Amniotic stem cell (primary cell): ENCODE measurements around the gene BRSK2.
"Not testable (repeated sequence)": the region's sequence is repeated elsewhere in the genome, so short reads cannot be mapped to it uniquely, and the experiment has no call there.

Experiments
- DNase-seq: peaks from one replicate; lab custom pipeline; 2025; lab: John Stamatoyannopoulos, UW

BRSK2 gene

GRCh38 chr11:1409852-1410125 is 20.1 kb downstream of the BRSK2 start:
- DNase-seq: not testable (repeated sequence)

GRCh38 chr11:1410366-1411291 is 20.9 kb downstream of the BRSK2 start:
- no peak for DNase-seq

- DNase-seq: no peak
These were observed 21.6 kb downstream of the BRSK2 start for GRCh38 chr11:1411301-1411700.

DNA sequence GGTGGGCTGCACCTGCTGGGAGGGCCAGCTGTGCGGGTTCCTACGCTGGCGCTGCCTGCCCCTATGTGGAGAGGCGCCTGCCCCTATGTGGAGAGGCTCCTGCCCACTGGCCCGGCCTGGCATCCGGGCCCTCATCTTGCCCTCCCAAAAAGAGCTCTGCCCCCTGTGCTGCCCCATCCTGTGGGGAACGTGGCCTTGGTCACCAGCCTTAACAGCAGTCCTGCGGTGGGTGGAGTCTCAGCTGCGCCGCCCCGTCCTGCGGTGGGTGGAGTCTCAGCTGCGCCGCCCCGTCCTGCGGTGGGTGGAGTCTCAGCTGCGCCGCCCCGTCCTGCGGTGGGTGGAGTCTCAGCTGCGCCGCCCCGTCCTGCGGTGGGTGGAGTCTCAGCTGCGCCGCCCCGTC is 22.0 kb downstream of the BRSK2 start:
- DNase-seq: not testable (repeated sequence)

GRCh38 chr11:1412377-1413095 is 22.8 kb downstream of the BRSK2 start:
- DNase-seq: no peak

DNA sequence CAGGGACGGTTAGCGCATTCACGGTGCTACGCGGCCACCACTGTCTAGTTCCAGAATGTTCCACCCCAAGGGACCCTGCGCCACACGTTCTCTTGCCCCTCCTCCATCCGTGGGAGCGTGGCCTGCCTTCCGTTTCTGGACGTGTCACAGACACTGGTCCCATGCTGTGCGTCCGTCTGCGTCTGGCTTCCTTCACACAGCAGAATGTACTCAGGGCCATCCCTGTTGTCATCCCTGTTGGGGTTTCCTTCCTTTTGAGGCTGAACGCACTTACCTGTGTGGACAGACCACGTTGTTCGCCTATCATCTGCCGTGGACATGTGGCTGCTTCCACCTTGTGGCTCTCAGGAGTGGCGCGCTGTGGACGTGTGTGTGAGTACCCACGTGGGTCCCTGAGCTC is 24.9 kb downstream of the BRSK2 start:
- no peak for DNase-seq

DNA sequence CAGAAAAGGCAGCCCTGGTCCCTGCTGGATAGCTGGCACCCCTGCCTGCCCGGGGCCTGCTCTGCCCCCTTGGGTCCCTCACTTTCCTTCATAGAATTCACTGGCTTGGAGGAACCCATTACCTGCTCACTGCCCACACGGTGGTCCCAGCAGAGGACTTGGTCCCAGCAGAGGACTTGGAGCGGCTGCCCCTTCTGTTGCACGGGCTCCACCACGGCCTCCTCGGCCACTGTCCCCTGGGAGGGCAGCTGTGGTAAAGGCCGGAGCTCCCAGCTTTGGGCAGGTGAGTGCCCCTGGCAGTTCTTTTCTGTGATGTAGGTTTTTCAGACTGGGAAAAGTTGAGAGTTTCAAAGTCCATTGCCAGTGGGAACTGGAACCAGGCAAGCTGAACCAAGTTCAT is 25.9 kb downstream of the BRSK2 start:
- DNase-seq: no peak

DNA sequence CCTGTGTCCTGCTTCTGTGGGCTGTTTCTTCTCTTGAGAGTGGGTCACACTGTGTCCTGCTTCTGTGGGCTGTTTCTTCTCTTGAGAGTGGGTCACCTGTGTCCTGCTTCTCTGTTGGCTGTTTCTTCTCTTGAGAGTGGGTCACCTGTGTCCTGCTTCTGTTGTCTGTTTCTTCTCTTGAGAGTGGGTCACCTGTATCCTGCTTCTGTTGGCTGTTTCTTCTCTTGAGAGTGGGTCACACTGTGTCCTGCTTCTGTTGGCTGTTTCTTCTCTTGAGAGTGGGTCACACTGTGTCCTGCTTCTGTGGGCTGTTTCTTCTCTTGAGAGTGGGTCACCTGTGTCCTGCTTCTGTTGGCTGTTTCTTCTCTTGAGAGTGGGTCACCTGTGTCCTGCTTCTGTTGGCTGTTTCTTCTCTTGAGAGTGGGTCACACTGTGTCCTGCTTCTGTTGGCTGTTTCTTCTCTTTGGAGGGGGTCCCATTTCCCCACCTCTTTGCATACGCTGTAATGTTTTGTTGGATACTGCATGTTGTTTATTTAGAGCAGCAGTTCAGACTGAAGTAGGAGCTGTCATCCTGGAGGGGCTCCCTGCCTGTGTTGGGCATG is 28.6 kb downstream of the BRSK2 start:
- not testable (repeated sequence) for DNase-seq

DNA sequence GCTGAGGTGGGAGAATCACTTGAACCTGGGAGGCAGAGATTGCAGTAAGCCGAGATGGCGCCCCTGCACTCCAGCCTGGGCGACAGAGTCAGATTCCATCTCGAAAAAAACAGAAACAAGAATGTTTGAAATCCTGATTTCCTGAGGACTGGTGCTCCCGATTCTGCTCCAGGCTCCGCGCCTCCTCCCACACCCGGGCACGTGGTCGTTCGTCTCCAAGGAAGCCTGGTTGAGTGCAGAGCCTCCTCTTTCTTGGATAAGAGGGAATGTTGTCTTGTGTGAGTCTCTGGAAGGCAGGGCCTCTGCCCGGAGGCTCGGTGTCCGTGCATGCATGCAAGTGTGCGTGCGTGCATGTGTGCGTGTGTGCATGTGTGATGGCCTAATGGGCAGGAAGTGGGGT is 30.1 kb downstream of the BRSK2 start:
- DNase-seq: no peak

- DNase-seq: no peak
These were observed 31.6 kb downstream of the BRSK2 start for GRCh38 chr11:1421291-1421690.

- no peak for DNase-seq
These were observed 32.7 kb downstream of the BRSK2 start for GRCh38 chr11:1422481-1422880.

GRCh38 chr11:1422981-1423380 is 33.2 kb downstream of the BRSK2 start:
- no peak for DNase-seq

DNA sequence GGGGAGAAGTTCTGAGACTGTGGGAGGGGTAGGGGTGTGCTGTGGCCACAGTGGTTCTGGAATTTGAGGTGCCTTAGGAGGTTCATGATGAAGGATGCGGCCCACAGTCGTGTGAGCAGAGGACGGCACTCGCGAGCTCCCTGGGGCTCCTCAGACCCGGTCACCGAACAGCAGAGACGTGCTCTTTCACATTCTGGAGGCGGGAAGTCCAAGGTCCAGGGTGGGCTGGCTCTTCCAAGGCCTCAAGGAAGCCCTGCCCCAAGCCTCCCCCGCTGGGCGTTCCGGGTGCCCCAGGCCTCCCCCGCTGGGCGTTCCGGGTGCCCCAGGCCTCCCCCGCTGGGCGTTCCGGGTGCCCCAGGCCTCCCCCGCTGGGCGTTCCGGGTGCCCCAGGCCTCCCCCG is 33.7 kb downstream of the BRSK2 start:
- not testable (repeated sequence) for DNase-seq

GRCh38 chr11:1425006-1425405 is 35.3 kb downstream of the BRSK2 start:
- no peak for DNase-seq

GRCh38 chr11:1425439-1425838 is 35.7 kb downstream of the BRSK2 start:
- DNase-seq: no peak

DNA sequence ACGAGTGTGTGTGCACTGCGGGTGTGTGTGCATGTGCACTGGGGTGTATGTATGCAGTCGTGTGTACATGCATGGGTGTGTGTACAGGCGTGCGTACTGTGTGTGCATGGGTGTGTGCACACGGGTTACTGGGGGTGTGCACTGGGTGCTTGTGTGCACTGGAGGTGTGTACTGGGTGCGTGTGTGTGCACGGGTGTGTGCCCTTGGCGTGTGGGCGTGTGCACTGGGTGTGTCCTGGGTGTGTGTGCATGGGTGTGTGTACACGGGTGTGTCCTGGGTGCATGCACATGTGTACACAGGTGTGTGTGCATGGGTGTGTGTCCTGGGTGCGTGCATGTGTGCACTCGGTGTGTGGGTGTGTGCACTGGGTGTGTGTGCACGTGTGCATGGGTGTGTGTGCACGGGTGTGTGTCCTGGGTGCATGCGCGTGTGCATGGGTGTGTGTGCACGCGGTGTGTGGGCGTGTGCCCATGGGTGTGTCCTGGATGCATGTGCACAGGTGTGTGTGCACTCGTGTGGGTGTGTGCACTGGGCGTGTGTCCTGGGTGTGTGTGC is 39.1 kb downstream of the BRSK2 start:
- no peak for DNase-seq

GRCh38 chr11:1433568-1433967 is 43.8 kb downstream of the BRSK2 start:
- no peak for DNase-seq

DNA sequence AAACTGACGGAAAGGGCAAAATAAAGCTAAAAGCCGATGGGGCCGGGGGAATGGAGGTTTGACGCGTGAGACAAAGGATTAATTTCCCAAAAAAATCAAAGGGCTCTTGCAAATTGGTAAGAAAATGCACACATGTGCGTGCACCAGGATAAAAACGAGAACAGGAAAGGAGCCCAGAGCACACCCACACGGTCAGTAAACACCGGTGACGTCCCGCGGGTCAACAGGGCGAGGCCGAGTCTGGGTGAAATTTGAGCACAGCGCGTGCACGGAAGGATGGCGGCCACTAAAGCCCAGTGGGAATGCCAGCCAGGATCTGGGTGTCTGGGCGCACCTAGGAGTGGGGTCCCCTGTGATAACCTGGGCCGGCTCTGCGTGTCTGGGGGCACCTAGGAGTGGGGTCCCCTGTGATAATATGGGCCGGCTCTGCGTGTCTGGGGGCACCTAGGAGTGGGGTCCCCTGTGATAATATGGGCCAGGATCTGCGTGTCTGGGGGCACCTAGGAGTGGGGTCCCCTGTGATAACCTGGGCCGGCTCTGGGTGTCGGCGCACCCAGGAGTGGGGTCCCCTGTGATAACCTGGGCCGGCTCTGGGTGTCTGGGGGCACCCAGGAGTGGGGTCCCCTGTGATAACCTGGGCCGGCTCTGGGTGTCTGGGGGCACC is 44.4 kb downstream of the BRSK2 start:
- no peak for DNase-seq

- DNase-seq: not testable (repeated sequence)
These were observed 45.7 kb downstream of the BRSK2 start for GRCh38 chr11:1435479-1435819.

DNA sequence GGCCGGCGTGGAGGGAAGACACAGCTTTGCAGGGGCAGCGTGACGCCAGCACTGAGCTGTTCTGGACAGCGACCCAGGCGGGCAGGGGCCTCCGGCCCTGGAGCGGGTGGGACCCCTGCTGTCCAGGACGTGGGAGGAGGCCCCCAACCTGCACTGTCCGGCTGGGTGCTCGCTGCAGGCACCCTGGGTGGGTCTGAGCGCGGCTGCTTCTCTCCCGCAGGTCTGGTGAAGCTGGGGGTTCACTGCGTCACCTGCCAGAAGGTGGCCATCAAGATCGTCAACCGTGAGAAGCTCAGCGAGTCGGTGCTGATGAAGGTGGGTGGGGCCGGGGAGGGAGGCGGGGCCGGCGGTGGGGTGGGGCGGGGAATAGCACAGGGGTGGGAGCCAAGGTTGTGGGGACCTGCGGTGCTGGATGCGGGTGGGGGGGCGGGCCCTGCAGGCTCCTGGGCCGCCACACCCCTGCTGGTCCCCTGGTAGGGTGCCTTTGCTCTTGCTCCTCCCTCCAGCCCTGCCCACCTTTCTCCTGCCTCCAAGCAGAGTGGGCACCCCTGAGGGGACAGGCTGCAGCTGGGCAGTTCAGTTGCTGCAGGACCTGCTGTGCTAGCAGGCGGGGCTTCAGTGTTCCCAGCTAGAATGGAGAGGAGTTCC is 46.2 kb downstream of the BRSK2 start:
- no peak for DNase-seq

DNA sequence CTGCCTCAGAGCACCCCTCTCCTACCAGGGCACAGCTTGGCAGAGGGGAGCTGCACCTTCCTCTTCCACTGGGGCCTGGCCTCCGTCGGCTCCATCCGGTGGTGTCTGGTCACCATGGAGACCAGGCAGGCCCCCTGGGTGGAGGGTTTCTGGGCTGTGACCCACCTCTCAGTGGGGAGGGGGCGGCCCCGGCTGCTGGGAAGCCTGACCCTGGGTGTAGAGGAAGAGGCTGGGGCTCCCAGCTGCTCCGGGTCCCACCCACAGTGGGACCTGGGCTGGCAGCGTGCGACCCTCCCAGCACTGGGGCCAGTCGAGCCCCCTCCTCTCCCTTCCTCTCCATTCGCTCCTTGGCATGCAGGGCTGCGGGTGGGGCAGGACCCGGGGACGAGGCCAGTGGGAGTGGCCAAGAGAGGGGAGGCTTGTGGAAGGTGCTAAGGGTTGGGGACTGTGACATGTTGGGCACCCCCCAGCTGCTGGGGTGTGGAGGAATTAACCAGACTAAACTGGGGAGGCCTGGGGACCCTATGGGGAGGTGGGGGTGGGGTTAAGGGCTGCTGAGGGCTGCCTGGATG is 46.8 kb downstream of the BRSK2 start:
- DNase-seq: no peak
